ENCODE measurements around the gene CSRP1. TPM values are rescaled to one million over a fixed set of nuclear protein-coding genes. Genes with fewer than 3 reads are reported as not detected.

CSRP1 gene
- total RNA-seq, 4 donors from 2014 or later: 285 to 835 (median 454) TPM

DNA sequence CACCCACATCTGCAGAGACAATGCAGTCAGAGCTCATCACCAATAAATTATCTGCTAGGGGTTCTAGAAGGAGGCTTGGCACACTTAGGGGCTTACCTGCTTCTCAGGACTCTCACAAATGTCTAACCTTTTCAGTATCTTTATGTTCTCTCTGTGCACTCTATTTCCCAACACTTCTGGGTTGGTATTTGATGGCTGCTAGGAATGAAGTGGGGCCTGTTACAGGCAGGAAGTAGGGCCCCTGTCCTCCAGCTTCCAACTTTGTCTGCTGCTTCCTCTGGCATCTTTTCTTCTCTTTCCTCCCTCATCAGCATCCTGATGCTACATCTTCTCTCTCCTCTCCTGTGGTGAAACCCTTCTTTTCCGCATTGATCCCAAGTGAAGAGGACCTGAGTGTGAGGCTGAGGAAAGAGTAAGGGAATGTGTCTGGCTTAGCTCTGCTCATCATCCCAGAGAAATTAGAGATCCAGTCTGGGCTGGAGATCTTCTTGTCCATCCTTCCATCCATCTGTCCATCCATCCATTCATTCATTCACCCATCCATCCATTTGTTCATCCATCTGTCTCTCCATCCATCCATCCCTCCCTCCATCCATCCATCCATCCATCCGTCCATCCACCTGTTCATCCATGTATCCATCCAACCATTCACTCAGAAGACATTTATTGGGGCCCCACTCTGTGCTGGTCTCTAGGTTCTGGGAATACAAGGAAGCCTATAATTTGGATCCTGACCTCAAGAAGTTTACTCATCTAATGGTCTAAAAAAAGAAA, 2.9 kb upstream of the CSRP1 start:
- WGBS, 2 donors: 100% methylated on average over 2 of the region's 2 CpGs
- no peak for TF ChIP-seq POLR2A (IDR thresholded peaks at IDR 0.05)
- TF ChIP-seq, protein P1, sequence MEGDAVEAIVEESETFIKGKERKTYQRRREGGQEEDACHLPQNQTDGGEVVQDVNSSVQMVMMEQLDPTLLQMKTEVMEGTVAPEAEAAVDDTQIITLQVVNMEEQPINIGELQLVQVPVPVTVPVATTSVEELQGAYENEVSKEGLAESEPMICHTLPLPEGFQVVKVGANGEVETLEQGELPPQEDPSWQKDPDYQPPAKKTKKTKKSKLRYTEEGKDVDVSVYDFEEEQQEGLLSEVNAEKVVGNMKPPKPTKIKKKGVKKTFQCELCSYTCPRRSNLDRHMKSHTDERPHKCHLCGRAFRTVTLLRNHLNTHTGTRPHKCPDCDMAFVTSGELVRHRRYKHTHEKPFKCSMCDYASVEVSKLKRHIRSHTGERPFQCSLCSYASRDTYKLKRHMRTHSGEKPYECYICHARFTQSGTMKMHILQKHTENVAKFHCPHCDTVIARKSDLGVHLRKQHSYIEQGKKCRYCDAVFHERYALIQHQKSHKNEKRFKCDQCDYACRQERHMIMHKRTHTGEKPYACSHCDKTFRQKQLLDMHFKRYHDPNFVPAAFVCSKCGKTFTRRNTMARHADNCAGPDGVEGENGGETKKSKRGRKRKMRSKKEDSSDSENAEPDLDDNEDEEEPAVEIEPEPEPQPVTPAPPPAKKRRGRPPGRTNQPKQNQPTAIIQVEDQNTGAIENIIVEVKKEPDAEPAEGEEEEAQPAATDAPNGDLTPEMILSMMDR (IDR thresholded peaks at IDR 0.05): no peak
- no peaks in the 10 kb centered on the region for H3K9me3 ChIP-seq
- H3K4me1 ChIP-seq: peaks cover 47 to 56% of the 10 kb centered on the region in 2 donors
- intact Hi-C loops (cut with DNase I): loop anchor here (5.0 kb wide), 1 partner anchor 57 kb away; no protein-coding TSS in a partner anchor
- H3K27ac ChIP-seq: peak overlapping the region in 1 of 3 donors; percentile 84
- DNase-seq: no peak
- no peaks in the 10 kb centered on the region for H3K27me3 ChIP-seq
- H3K4me3 ChIP-seq (replicated peaks in 1 of 3): no peak overlapping the region
- H3K36me3 ChIP-seq: no peaks in the 10 kb centered on the region

DNA sequence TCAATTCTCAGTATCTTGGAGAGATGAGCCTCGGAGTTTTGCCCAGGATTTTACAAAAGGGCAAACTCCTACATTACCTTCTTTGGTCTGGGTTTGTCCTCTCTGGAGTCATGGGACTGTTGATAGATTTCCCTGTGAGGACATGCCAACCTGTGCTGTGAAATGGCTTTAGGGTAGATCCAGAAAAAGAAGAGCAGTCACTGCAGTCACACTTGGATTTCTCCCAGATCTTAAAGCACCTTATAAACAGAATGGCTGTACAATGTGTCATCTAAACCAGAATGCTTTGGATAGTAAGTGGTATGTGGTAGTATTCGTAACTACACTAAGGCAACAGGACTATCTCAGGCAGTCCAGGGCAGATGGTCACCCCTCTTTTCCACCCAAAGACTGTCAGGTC, 1.9 kb upstream of the CSRP1 start:
- Histone ChIP-seq H3K27ac (peak overlapping the region in 1 of 3 donors; percentile 99), H3K4me1 (peaks cover 57 to 66% of the 10 kb centered on the region in 2 donors), H3K36me3 (no peaks in the 10 kb centered on the region), H3K4me3 (replicated peaks in 1 of 3) (no peak overlapping the region), H3K9me3 (no peaks in the 10 kb centered on the region), H3K27me3 (no peaks in the 10 kb centered on the region)
- intact Hi-C loops (cut with DNase I): no loop called here
- 91 to 93% methylated on average over 2 of the region's 2 CpGs for WGBS, 2 donors
- DNase-seq: no peak
- TF ChIP-seq, protein P1 (IDR thresholded peaks at IDR 0.05): no peak
- no peak for TF ChIP-seq POLR2A (IDR thresholded peaks at IDR 0.05)

DNA sequence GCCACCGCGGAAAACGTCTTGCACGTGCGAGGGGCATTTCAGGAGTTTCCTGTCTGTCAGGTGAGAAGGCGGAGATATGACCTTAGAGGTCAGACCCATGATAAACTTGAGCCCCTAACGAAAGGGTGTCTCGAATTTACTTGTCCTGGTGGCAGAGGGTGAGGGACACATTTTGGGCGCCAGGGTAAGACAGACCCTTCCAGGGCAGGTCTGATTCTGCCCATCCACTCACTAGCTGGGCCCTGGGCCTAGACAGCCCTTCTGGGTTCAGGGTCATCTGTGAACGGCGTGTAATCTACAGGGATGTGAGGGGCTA, 395 bp upstream of the CSRP1 start:
- intact Hi-C loops (cut with DNase I): no loop called here
- no peaks in the 10 kb centered on the region for H3K36me3 ChIP-seq
- H3K4me3 ChIP-seq (replicated peaks in 1 of 3): peak overlapping the region; percentile 68 to 80 (median 78)
- peak overlapping the region; percentile 85 to 99 (median 96) for H3K27ac ChIP-seq
- no peak for DNase-seq
- TF ChIP-seq POLR2A (IDR thresholded peaks at IDR 0.05): no peak
- TF ChIP-seq, protein P1 (IDR thresholded peaks at IDR 0.05): no peak
- no peaks in the 10 kb centered on the region for H3K27me3 ChIP-seq
- WGBS, 2 donors: 32 to 72% methylated on average over 3 to 11 of the region's 11 CpGs
- H3K9me3 ChIP-seq: no peaks in the 10 kb centered on the region
- H3K4me1 ChIP-seq: peaks cover 63 to 71% of the 10 kb centered on the region in 2 donors

GRCh38 chr1:201506092-201506491, 831 bp downstream of the CSRP1 start:
- Histone ChIP-seq H3K4me1 (peaks cover 63 to 71% of the 10 kb centered on the region in 2 donors), H3K27me3 (no peaks in the 10 kb centered on the region), H3K9me3 (no peaks in the 10 kb centered on the region), H3K4me3 (replicated peaks in 1 of 3) (peak overlapping the region; percentile 68 to 80 (median 78)), H3K27ac (peak overlapping the region; percentile 85 to 99 (median 96)), H3K36me3 (no peaks in the 10 kb centered on the region)
- TF ChIP-seq POLR2A (IDR thresholded peaks at IDR 0.05): no peak
- TF ChIP-seq, protein P1 (IDR thresholded peaks at IDR 0.05): no peak
- peak in 1 of 2 donors; percentile 20 for DNase-seq
- intact Hi-C loops (cut with DNase I): no loop called here
- 14 to 37% methylated on average over 3 of the region's 3 CpGs for WGBS, 2 donors

- Histone ChIP-seq H3K27ac (peak overlapping the region; percentile 85 to 99 (median 96)), H3K4me3 (replicated peaks in 1 of 3) (peak overlapping the region in 2 of 3 donors; percentile 68 to 80), H3K27me3 (no peaks in the 10 kb centered on the region), H3K4me1 (peaks cover 69 to 75% of the 10 kb centered on the region in 2 donors), H3K9me3 (no peaks in the 10 kb centered on the region), H3K36me3 (no peaks in the 10 kb centered on the region)
- TF ChIP-seq, protein P1 (IDR thresholded peaks at IDR 0.05): no peak
- TF ChIP-seq POLR2A (IDR thresholded peaks at IDR 0.05): peak in 1 of 2 donors; percentile 68
- 0 to 5% methylated on average over 4 of the region's 4 CpGs for WGBS, 2 donors
- peak; percentile 37 to 63 for DNase-seq
- intact Hi-C loops (cut with DNase I): no loop called here
Observed at GRCh38 chr1:201505503-201505890, 1.4 kb downstream of the CSRP1 start.
